Karpas-422 (cell line): ENCODE data around the gene VIPAS39. TPM values are rescaled to one million over a fixed set of nuclear protein-coding genes. Genes with fewer than 3 reads are reported as not detected.

Source experiments
- DNase-seq: peaks from one replicate; pipeline ENCODE4 v3.0.0-alpha.2; 2015
- H2AFZ ChIP-seq: fragments of 200-600 bp; sonication (generic); 2 replicates; pipeline ENCODE4 v1.6.1; 2014; ENCODE audit warnings: antibody characterized with exemption, low read length, mixed read lengths
- H3K27ac ChIP-seq: fragments of 200-600 bp; sonication (generic); 2 replicates; pipeline ENCODE4 v1.5.1; 2014; ENCODE audit warnings: mild to moderate bottlenecking, low read length, moderate library complexity
- H3K27me3 ChIP-seq: fragments of 200-600 bp; sonication (generic); 2 replicates; pipeline ENCODE4 v1.6.1; 2014; ENCODE audit warnings: low read length, mixed read lengths
- H3K36me3 ChIP-seq: fragments of 200-600 bp; sonication (generic); 2 replicates; pipeline ENCODE4 v1.6.1; 2014; ENCODE audit warnings: low read length, mixed read lengths; ENCODE audit not compliant: insufficient read depth
- H3K4me1 ChIP-seq: fragments of 200-600 bp; sonication (generic); 2 replicates; pipeline ENCODE4 v1.6.1; 2014; ENCODE audit warnings: mild to moderate bottlenecking, low read length, mixed read lengths
- H3K4me2 ChIP-seq: fragments of 200-600 bp; sonication (generic); 2 replicates; pipeline ENCODE4 v1.6.1; 2014; ENCODE audit warnings: low read length, low read depth, mild to moderate bottlenecking; ENCODE audit not compliant: poor library complexity, severe bottlenecking
- H3K4me3 ChIP-seq: fragments of 200-600 bp; sonication (generic); 2 replicates; pipeline ENCODE4 v1.5.1; 2014; ENCODE audit warnings: mild to moderate bottlenecking, antibody characterized with exemption, low read length, mixed read lengths
- H3K79me2 ChIP-seq: fragments of 200-600 bp; sonication (generic); 2 replicates; pipeline ENCODE4 v1.6.1; 2014; ENCODE audit warnings: mild to moderate bottlenecking, low read length, mixed read lengths
- H3K9ac ChIP-seq: fragments of 200-600 bp; sonication (generic); 2 replicates; pipeline ENCODE4 v1.6.0; 2014; ENCODE audit warnings: low read length
- H3K9me2 ChIP-seq: fragments of 200-600 bp; sonication (generic), shearing (Covaris generic); replicated peaks from 2 replicates; pipeline ENCODE4 v1.6.0; 2014; ENCODE audit warnings: mild to moderate bottlenecking, low read length, moderate library complexity; ENCODE audit not compliant: insufficient read depth
- H3K9me3 ChIP-seq: fragments of 300-700, 200-600 bp; sonication (generic); 2 replicates; pipeline ENCODE4 v1.6.1; 2014; ENCODE audit warnings: low read length, mixed read lengths
- H4K20me1 ChIP-seq: fragments of 200-600 bp; sonication (generic); 2 replicates; pipeline ENCODE4 v1.6.1; 2014; ENCODE audit warnings: mild to moderate bottlenecking, antibody characterized with exemption, low read length, low read depth; ENCODE audit not compliant: insufficient read depth
- total RNA-seq: library from RNA; depleted of rRNA; stranded (reverse); fragments of >200 nt; shearing (Covaris generic); gene quantifications from 2 replicates; pipeline ENCODE4 v1.2.3, GENCODE V29; 2014; ENCODE audit warnings: low replicate concordance

VIPAS39 gene
- total RNA-seq, 1 experiment from 2014 or later = 39.0 TPM

DNA sequence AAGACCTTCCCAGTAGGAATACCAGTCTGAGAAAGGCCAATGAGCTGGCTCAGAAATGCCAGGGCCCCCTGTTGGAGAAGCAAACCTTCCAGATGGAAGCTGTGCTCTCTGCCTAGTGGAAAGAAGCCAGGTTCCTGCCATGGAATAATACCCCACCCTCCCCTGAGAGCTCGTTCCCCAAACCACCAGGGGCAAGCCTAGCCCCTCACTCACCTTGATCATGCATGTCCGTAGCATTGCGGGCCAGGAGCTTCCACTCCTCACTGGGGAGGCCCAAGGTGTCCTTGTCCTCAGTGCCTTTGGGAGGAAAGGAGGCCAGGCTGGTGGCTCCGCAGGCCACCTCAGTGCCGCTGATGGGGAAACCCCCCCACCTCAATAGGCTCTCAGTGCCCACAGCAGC is 20.6 kb upstream of the VIPAS39 start:
- Histone ChIP-seq H3K9me2 (no peaks in the 10 kb centered on the region), H3K9ac (no peak overlapping the region), H4K20me1 (no peaks in the 10 kb centered on the region), H2AFZ (no peak overlapping the region), H3K36me3 (no peaks in the 10 kb centered on the region), H3K4me3 (no peak overlapping the region), H3K27ac (no peak overlapping the region), H3K9me3 (no peaks in the 10 kb centered on the region), H3K27me3 (no peaks in the 10 kb centered on the region), H3K4me2 (no peak overlapping the region), H3K79me2 (no peaks in the 10 kb centered on the region), H3K4me1 (no peaks in the 10 kb centered on the region)
- no peak for DNase-seq

DNA sequence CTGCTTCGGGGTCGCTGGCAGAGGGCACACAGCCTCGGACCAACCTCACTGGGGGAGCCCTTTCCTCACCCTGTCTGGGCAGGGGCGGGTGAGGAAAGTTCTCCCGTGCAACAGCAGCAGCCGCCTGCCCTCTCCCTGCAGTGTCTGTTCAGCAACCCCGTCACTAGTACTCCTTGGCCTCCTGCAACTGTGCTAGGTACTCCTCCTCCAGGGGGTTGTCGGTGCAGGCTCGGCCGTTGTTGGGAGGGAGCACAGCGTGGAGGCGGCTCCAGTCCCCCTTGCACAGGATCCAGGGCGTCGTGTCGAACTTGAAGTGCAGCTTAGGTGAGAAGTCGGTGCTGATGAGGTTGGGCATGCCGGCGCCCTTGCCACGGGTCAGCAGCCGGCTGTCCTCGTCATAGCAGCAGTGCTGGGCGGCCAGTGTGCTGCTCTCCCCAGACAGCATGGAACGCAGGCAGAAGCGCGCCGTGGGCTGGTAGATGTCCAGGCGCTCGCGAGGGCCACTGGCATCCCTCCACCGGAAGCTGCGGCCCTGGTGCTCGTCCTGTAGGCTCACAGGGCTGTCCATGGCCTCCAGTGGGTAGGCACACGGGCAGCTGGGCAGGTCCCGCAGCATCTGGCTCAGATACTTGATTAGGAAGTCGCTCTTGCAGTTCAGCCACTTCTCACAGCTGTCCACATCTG is 18.2 kb upstream of the VIPAS39 start:
- no peak for DNase-seq
- H3K36me3 ChIP-seq = no peaks in the 10 kb centered on the region
- H4K20me1 ChIP-seq = no peaks in the 10 kb centered on the region
- H3K9me3 ChIP-seq = no peaks in the 10 kb centered on the region
- H3K9ac ChIP-seq = no peak overlapping the region
- no peak overlapping the region for H3K4me2 ChIP-seq
- no peak overlapping the region for H3K27ac ChIP-seq
- H3K4me3 ChIP-seq = no peak overlapping the region
- H3K27me3 ChIP-seq = no peaks in the 10 kb centered on the region
- no peak overlapping the region for H2AFZ ChIP-seq
- H3K79me2 ChIP-seq = no peaks in the 10 kb centered on the region
- no peaks in the 10 kb centered on the region for H3K9me2 ChIP-seq
- no peaks in the 10 kb centered on the region for H3K4me1 ChIP-seq

DNA sequence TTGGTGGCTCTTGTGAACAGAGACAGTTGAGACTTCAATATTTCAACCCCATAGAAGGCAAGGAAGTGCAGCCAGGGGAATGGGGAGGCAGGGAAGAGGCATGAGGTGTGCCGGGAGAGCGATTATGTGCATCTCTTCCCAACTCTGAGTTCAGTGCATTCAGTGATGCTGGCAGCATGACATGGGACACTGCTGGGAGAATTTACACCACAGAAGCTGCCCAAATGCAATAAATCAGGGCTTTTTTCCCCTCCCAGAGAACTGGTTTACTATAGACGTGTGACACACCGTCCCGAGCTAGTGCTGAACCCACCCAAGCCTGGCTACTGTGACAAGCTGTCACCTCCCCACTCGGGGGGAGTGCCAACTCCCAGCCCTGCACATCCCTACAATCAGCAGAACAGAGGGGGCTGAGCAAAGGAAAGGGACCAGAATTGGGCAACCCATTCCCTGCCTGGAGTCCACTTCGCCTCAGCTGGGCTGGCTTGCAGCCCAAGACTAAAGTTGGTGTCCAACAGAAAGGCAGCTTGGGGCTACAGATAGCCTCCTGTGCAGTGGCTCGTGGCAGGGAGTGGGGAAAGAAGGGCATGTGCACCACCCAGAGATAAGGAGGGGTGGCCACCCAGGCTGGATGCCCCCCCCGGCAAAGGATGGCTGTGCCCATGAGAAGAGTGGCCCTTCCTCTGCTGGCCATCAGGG is 17.2 kb upstream of the VIPAS39 start:
- 0 out of 2 replicates have a peak, but pooled peaks cover under 1% of the 10 kb centered on the region for H3K36me3 ChIP-seq
- no peak for DNase-seq
- H3K9me2 ChIP-seq = no peaks in the 10 kb centered on the region
- no peak overlapping the region for H3K4me3 ChIP-seq
- H3K27me3 ChIP-seq = no peaks in the 10 kb centered on the region
- no peaks in the 10 kb centered on the region for H3K9me3 ChIP-seq
- H3K9ac ChIP-seq = no peak overlapping the region
- H3K4me1 ChIP-seq = no peaks in the 10 kb centered on the region
- no peak overlapping the region for H3K4me2 ChIP-seq
- H3K27ac ChIP-seq = no peak overlapping the region
- no peaks in the 10 kb centered on the region for H3K79me2 ChIP-seq
- H2AFZ ChIP-seq = no peak overlapping the region
- 0 out of 2 replicates have a peak, but pooled peaks cover under 1% of the 10 kb centered on the region for H4K20me1 ChIP-seq

DNA sequence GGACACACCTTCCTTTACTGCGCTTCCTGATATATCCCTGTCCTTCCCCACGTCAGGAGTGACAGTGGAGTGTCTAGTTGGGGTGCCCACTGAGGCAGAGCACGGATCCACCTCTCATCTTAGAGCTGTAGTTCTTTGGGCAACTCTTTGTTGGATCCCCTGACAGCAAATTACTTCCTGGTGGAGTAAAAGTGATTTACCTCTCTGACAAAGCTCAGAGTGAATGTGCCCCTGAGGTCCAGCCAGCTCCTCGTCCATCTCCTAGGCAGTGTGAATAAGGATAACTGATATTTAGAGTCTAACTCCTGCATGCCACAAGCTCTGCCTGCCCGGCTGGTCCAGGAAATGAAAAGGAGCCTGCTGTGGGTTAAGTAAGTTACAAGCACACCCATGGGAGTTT is 16.5 kb upstream of the VIPAS39 start:
- no peaks in the 10 kb centered on the region for H3K27me3 ChIP-seq

DNA sequence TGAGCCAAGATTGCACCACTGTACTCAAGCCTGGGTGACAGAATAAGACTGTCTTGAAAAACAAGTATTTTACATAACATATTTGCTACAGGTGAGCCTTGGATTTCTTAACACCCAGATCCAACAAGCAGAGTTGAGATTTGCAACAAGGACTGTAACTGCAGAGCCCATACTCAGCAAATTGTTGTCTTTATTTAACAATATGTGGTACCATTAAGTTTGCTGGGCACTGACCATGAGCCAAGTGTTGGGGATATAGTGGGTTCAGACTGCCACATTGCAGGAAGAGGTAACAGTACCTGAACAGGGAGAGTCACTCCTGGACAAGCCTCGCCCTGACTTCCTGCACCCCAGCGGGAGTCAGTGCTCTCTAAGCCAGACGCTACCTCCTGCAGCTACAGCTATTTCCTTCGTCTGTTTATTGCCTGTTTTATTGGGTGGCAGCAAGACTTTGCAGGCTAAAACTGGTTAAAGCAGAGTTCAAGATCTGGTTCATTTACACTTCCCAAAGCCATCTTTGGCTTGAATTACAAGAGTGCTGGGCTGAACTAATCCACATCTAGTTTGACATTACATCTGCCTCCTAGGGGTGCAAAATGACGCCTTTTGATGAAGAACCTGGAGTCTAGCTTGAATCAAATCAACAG is 12.9 kb upstream of the VIPAS39 start:
- no peak overlapping the region for H3K9ac ChIP-seq
- no peak overlapping the region for H2AFZ ChIP-seq
- peak; percentile 70 for DNase-seq
- no peak overlapping the region for H3K27ac ChIP-seq
- H3K4me3 ChIP-seq = no peak overlapping the region
- H3K79me2 ChIP-seq = no peaks in the 10 kb centered on the region
- H3K9me3 ChIP-seq = no peaks in the 10 kb centered on the region
- H3K4me2 ChIP-seq = no peak overlapping the region
- no peaks in the 10 kb centered on the region for H3K9me2 ChIP-seq
- no peaks in the 10 kb centered on the region for H3K27me3 ChIP-seq
- 0 out of 2 replicates have a peak, but pooled peaks cover 8% of the 10 kb centered on the region for H4K20me1 ChIP-seq
- peaks cover 35% of the 10 kb centered on the region for H3K36me3 ChIP-seq
- no peaks in the 10 kb centered on the region for H3K4me1 ChIP-seq

More for the DNA sequence above, 16.5 kb upstream of the VIPAS39 start:
- Histone ChIP-seq H3K36me3 (peaks cover 7% of the 10 kb centered on the region), H4K20me1 (0 out of 2 replicates have a peak, but pooled peaks cover 8% of the 10 kb centered on the region), H3K79me2 (no peaks in the 10 kb centered on the region), H3K9me2 (no peaks in the 10 kb centered on the region), H2AFZ (no peak overlapping the region), H3K9me3 (no peaks in the 10 kb centered on the region), H3K27ac (no peak overlapping the region), H3K4me1 (no peaks in the 10 kb centered on the region), H3K9ac (no peak overlapping the region), H3K4me2 (no peak overlapping the region), H3K4me3 (no peak overlapping the region)
- no peak for DNase-seq

DNA sequence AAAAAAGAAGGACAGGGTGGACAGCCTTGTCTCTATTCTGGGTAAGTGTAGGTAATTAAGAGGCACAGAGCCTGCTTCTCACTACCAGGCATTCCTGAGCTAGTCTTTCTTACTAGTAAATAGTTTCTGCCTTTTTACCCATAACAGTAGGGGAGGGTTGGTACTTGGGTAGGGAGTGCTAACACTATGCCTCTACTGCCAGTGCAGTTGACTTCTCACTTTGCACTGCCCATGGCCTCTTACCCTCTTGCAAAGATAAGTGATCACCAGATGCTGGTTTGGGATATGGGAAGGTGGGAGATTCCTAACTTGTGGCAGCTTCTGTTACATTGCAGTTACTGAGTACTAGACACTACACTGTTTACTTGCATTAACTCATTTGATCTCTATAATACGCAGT is 12.1 kb upstream of the VIPAS39 start:
- Histone ChIP-seq H3K36me3 (peaks cover 43% of the 10 kb centered on the region), H3K9me2 (no peaks in the 10 kb centered on the region), H3K79me2 (no peaks in the 10 kb centered on the region), H4K20me1 (0 out of 2 replicates have a peak, but pooled peaks cover 8% of the 10 kb centered on the region), H2AFZ (no peak overlapping the region), H3K9me3 (no peaks in the 10 kb centered on the region), H3K27ac (no peak overlapping the region), H3K4me3 (no peak overlapping the region), H3K27me3 (no peaks in the 10 kb centered on the region), H3K4me2 (no peak overlapping the region), H3K4me1 (no peaks in the 10 kb centered on the region), H3K9ac (no peak overlapping the region)
- DNase-seq = no peak

DNA sequence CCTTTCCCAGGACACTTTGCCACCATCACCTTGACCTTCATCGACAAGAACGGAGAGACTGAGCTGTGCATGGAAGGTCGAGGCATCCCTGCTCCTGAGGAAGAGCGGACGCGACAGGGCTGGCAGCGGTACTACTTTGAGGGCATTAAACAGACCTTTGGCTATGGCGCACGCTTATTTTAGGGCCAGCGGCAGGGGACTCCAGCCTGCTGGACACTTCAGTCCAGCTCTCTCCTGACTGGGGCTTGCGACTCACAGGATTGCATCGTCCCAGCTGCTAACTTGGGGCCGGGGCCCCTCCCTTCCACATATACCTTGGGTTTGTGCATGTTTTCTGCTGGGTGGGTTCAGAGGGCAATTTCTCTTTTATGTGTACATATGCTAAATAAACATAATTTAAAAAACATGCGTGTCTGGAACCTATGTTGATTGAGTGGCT is 11.7 kb upstream of the VIPAS39 start:
- no peak overlapping the region for H3K9ac ChIP-seq
- H3K27me3 ChIP-seq = no peaks in the 10 kb centered on the region

DNA sequence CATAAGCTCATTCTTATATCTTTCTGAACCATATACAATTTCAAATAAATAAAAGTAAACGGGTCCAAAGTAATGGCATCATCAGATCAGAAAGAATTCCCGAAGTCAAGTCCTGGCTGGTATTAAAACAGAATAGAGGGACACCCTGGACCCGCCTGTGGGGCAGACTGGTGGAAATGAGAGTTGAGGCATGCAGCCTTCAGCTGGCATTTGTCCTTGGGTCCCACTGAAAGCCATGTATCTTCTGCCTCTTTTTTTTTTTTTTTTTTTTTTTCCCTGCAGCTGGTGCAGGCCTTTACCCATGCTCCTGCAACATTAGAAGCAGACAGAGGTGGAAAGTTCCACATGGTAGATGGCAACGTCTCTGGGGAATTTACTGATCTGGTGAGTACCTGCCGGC is 10.4 kb upstream of the VIPAS39 start:
- Histone ChIP-seq H3K4me2 (no peak overlapping the region), H3K4me3 (no peak overlapping the region), H3K27ac (no peak overlapping the region), H3K4me1 (no peaks in the 10 kb centered on the region), H4K20me1 (0 out of 2 replicates have a peak, but pooled peaks cover 10% of the 10 kb centered on the region), H2AFZ (no peak overlapping the region), H3K36me3 (peaks cover 55% of the 10 kb centered on the region), H3K9me3 (no peaks in the 10 kb centered on the region), H3K9ac (no peak overlapping the region), H3K27me3 (no peaks in the 10 kb centered on the region), H3K9me2 (no peaks in the 10 kb centered on the region), H3K79me2 (no peaks in the 10 kb centered on the region)
- no peak for DNase-seq

More for the DNA sequence above, 11.7 kb upstream of the VIPAS39 start:
- peaks cover 47% of the 10 kb centered on the region for H3K36me3 ChIP-seq
- no peak overlapping the region for H3K4me3 ChIP-seq
- DNase-seq = peak; percentile 56
- H2AFZ ChIP-seq = no peak overlapping the region
- H3K9me3 ChIP-seq = no peaks in the 10 kb centered on the region
- H3K27ac ChIP-seq = no peak overlapping the region
- no peaks in the 10 kb centered on the region for H3K4me1 ChIP-seq
- 0 out of 2 replicates have a peak, but pooled peaks cover 8% of the 10 kb centered on the region for H4K20me1 ChIP-seq
- no peaks in the 10 kb centered on the region for H3K79me2 ChIP-seq
- H3K9me2 ChIP-seq = no peaks in the 10 kb centered on the region
- H3K4me2 ChIP-seq = no peak overlapping the region
